Brain pericyte (primary cell): Measurements from ENCODE around the gene COL9A2.

Experiments used
- DNase-seq: peaks from one replicate; pipeline ENCODE4 v3.0.0-alpha.2; 2012; ENCODE audit warnings: low read depth, low spot score

Gene COL9A2

DNA sequence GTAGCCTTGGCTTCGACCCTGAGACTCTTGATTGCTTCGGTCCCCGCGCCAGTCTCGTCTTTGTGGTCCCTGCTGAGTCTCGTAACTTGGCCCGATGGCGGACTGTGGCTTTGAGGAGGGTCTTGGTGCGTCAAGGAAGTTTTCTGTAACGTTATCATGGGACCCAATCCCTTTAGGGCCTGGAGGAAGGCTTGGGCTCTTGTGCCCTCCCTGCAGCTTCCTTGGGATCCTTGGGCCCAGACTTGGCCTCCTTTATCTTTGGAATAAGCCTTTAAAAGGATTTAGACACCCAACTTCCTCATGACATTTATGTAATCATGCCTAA lies 58.7 kb downstream of the COL9A2 start:
- DNase-seq, result no peak

DNA sequence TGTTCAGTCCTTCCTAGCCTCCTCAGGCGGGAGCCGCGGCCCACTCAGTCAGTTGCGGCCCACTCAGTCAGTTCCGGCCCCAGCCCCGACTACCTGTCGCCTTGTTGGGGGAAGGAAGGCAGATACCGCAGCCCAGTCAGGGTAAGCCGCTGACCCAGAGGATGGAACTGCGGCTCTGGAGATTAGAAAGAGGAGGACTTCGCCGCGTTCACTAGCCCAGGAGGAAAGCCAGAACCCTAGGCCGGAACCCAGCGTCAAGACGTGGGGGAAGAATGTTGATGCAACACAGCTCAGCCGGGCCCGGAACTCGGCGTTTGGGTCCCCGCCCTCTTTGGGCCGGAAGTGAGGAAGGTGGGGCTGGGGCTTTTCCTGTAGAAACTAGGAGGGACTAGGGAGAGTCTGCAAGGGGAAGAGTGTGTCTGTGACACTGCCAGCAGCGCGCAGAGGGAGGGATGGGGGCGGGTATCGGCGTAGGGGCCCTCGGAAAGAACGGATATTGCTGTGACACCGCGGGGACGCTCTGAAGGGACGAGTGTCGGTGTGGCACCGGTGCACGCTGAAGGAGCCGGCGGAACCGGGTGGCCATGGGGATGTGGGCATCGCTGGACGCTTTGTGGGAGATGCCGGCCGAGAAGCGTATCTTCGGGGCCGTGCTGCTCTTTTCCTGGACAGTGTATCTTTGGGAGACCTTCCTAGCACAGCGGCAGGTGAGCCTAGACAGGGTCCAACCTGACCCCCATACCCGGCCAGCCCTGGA lies 59.2 kb downstream of the COL9A2 start, which contains the start of gene ZMPSTE24:
TSS of gene ZMPSTE24 (plus strand) at position 549 of the 757 bp plus-strand sequence. CDS start at position 585, 36 bp downstream.
- peak; percentile 91 for DNase-seq

DNA sequence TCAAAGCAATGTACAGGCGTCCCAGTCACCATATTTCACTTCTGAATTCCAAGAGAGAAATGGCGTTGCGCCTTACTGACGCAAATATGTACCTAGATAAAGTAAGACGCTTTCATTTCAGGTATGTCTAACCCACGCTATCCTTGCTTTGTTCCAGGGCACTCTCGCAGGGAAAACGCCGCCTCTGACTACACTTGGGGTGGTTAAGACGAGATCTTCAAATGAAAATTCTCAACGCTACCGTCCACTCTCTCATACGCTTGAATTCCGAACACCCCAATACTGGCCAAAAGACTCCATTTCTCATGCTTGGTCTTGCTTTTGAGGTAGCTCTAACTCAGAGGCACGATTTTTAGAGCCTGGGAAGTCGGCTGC lies 59.8 kb downstream of the COL9A2 start:
- DNase-seq, result no peak

DNA sequence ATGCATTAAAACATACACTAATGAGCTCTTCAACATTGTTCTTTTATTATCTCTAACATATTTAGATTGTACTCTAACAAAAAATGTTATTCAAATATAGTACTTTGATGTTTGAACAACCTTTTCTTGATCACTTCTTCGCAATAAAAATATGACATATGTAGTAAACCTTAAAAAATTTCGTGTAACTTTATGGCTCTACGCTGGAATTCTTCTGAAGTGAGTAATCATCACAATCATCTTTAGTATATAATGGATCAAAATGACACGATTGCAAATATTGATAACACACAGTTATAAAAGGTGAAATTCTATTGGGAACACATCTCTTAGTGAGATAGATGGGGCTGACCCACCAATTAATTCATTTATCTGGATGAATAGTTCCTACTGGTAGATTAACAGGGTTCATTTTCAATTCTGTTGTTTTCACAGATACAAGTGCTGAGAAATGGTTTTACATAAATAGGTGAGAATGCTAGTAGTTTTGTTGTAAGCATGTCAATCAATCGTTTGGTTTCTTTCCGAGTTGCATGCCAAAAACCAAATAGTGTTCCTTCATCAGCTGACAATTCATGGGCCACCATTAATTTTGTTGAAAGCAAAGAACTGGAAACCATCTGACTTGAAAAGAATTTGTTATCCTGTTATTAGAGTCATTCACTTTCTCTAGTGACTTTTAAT lies 60.5 kb downstream of the COL9A2 start:
- DNase-seq, result no peak

DNA sequence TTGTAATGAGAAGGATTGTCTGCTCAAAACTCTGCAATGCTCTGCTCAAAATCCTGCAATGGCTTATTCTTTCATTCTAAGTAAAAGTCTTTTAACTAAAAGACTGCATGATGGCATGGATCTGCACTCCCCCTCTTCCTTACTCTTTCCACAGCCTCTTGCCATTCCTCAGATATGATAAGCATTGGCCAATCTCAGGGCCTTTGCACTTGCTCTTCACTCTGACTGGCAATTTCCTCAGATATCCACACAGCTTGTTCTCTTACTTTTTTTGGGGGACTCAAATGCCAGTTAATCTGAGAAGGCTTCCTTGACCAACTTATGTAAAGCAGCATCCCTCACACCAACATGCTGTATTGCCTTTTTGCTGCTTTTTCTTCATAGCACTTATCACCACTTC lies 61.9 kb downstream of the COL9A2 start:
- no peak for DNase-seq

DNA sequence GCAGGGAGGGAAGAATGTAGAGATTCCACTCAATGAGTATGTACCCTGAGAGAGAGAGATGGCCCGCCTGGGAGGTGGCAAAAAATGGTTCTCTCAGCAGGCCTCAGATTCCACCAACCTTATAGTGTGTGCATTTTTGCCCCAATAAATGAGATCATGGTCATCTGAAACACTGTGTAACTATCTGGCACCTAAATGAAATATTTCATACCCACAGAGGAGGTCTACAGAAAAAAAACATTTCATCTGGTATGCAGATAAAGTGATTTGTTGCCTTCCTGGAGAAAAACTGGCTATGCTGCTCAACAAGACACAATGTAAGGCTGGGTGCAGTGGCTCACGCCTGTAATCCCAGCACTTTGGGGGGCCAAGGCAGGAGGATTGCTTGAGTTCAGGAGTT lies 64.5 kb downstream of the COL9A2 start:
- no peak for DNase-seq

- DNase-seq, result no peak
Measured at GRCh38 chr1:40251456-40251855, 65.6 kb downstream of the COL9A2 start.
